CD1c-positive myeloid dendritic cell (primary cell): ENCODE measurements around the gene CCDC102A.
A peak's percentile ranks its signal among the peaks of the same experiment; 100 is the strongest.
"Not testable (repeated sequence)": the region's sequence is repeated elsewhere in the genome, so short reads cannot be mapped to it uniquely, and the experiment has no call there.

ENCODE experiments used
- DNase-seq: peaks from one replicate; pipeline ENCODE4 v3.0.0-alpha.2; 2016; ENCODE audit errors: extremely low spot score

The CCDC102A gene

DNA sequence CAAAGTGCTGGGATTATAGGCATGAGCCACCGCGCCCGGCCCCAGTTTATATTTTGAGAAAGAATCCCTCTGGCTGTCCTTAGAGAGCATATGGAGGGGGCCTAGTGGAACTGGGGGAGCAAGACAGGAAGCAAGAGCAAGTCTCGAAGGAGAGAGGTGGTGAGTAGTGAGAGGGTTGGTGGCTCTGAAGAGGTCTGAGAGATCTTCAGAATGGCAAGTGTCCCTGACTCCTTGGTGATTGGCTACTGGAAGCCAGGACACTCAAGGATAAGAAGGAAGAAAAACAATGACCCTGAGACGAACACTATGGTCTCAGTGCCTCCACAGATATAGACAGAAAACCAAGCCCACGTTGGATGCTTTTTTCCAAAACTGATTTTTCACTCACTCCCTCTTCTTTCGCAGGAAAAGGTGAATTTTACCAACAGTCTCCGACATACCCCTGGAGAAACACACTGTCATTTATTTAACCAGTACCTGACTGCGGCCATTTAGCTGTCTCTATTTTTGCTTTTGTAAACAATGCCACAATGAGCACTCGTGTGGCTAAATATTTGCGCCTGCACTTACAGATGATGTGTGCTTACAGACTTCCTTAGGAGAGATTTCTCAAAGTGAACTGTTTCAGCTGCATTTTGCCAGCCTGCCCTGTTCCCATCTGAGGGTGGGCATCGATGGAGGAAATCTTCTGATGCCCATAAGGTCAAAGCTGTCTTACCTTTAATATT lies 34.2 kb downstream of the CCDC102A start:
- no peak for DNase-seq

DNA sequence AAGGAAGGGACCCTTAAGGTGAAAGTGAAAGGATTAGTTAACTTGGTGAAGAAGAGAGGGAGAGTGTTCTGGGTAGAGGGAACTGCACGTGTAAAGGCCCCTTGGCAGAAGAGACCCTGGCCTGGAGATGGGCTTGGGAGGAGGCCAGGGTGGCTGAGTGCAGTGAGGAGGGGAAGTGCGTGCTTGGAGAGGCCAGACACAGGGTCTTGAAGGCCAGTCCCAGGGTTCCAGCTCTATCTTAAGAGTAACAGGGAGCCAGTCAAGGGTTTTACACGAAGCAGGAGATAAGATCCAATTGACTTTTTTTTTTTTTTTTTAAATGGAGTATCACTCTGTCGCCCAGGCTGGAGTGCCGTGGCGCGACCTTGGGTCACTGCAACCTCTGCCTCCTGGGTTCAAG lies 34.9 kb downstream of the CCDC102A start:
- no peak for DNase-seq

DNA sequence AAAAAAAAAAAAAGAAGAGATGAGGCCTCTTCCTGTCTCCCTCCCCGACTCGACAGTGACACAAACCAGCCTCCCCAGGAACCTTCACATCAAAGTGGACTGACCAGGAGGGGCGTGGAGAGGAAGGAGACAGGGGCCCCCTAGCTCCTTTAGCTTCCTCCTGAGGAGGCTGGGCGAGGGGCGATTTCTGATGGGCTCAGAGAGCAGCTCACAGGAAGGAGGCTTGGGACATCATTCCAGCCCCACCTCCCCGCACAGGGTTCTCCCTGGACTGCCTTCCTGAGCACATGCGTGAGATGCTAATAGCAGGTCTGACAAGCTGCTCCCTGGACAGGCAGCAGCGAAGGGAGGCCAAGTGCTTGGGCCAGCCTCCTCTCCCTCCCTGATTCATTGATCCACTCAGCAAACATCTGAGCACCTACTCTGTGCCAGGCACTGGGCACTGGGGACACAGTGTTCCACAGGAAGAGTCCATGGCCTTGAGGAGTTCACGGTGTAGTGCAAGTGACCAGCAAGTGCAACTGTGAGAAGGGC lies 35.7 kb downstream of the CCDC102A start:
- no peak for DNase-seq

DNA sequence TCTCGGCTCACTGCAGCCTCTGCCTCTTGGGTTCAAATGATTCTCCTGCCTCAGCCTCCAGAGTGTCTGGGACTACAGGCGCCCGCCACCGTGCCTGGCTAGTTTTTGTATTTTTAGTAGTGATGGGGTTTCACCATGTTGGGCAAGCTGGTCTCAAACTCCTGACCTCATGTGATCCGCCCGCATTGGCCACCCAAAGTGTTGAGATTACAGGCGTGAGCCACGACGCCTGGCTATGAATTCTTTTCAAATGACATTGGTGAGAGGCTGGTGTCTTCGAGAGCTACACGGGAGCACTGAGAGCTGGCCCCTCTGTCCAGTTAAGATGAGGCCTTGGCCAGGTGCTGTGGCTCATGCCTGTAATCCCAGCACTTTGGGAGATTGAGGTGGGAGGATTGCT lies 36.4 kb downstream of the CCDC102A start:
- DNase-seq = not testable (repeated sequence)

DNA sequence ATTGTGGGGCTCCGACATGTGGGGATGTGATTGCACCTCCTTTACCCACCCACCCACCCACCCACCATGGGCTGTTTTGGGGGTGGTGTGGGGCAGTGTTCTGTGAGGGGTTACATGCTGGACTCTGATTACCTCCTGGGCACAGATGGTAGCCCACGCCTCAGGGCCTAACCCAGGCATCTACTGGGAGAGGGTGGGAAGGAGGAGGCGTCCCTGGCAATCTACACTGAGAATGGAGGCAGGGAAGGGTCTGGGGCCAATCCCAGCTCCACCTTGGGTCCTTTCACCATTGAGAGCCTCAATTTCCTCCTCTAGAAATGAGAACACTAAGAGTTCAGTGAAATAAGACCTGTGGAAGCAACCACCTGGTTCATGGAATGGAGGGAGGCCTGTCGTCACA lies 38.3 kb downstream of the CCDC102A start:
- DNase-seq = no peak

DNA sequence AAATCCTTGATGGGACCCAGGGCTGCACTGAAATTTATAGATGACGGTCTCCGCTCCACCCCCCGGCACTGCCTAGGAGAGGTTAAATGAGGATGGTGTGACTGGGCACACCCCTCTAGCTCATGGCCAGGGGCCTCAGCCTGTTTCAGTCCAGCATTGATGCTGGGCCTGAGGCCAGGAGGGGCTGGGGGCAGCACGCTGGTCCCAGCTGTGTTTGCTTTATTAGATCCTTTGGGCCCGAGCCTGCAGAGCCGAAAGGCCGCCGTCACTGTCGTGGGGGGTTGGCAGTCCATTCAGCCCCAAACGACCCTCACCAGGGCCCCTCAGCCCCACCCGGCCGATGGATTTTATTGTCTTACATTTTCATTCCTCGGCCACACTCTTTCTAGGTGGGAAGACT lies 39.2 kb downstream of the CCDC102A start:
- no peak for DNase-seq

DNA sequence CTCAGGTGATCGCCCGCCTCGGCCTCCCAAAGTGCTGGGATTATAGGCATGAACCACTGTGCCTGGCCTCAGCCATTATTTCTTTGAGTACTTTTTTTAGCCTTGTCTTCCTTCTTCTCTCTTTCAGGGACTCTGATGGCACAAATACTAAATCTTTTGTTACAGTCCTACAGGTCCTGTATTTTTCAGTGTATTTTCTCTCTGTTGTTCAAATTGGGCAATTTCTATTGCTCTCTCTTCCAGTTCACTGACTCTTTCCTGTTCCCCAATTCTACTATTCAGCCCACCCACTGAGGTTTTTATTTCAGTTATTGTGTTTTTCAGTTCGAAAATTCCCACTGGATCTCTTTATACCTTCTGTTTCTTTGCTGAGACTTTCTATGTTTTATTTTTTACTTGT lies 42.6 kb downstream of the CCDC102A start:
- no peak for DNase-seq

DNA sequence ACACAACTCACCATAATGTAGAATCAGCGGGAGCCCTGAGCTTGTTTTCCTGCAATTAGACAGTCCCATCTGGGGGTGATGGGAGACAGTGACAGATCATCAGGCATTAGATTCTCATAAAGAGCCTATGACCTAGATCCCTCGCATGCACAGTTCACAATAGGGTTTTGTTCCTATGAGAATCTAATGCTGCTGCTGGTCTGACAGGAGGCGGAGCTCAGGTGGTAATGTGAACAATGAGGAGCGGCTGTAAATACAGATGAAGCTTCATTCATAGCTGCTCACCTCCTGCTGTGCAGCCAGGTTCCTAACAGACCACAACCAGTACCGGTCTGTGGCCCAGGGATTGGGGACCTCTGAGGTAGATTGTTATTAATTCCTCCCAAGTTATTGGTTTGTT lies 47.1 kb downstream of the CCDC102A start:
- DNase-seq = no peak

DNA sequence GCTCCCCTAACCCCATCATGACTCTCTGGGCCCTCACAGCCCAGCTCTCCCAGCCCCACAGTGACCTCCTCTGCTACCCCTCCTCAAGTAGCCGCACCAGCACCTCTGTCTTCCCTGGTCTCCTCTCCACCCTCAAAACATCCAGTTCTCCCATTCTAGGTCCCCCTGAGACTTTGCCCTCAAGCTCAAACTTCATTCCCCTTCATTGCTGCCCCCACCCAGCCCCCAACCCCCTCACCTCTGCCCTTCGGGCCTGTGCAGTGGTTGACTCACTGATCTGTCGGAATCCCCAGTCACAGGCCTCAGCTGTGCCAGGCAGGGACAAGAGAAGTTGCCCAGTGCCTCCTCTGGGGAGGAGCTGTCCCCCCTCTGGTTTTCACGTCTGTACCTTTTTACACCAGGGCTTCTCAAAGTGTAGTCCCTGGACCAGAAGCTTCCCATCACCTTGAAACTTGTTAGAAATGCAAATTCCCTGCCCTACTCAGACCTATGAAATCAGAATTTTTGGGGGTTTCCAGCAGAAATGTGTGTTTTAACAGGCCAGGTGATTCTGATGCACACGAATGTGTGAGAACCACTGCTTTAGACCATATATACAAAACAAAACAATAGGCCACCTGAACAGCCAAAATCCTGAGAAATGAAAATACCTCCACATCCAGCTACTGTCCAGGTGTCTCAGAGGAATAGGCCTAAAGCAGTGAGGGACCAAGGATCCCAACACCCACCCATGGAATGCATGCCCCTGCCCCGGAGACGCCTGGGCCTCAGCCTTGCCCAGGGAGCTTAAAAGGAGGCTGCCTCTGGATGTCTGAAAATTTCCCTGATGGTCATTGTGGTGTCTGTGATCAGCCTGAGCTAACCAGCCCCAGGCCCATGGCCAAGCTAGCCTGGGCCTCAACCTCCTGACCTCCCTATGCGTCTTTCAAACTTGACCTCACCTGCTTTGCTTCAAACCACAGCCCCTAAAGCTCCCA lies 49.2 kb downstream of the CCDC102A start:
- DNase-seq = no peak

DNA sequence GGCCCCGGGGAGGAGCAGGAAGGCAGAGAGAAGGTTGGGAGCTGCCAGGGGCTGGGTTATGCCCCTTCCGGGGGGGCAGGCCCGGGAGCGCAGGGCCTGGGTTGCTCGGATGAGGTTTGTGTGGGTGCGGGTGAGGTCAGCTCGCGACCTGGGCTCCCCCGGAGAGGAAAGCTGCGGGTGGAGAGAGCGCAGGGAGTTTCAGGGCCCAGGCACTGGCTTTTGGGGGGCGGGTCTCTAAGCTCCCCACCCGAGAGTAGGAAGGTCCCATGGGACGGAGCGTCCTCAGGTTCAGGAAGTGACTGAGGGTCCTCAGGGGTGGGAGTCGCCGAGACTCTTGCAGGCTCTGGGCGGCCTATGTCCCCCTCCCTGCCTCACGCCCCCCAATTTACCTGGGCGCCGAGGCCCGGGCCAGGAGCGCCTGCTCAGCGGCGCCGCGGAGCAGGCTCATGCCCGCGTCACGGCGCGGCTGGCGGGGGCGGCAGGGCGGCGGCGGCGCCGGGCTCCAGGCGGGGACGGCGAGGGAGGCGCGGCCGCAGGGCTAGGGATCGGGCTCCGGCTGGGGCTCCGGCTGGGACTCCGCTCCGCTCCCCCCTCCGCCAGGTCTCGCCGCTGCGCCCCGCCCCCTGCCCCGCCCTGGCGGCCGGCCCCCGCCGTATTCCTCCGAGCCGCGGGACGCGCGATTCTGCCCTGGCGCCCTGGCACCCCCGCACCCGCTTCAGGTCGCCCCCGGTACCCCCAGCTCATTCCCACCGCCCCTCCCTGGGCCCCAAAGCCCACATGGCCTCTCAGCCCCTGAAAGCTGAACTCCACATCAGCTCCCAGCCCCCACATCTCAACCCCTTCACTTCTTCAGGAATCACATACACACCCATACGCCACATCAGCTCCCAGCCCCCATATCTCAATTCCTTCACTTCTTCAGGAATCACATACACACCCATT lies 50.2 kb downstream of the CCDC102A start, which contains the start of gene DOK4:
TSS of gene DOK4 (minus strand) at position 578 of the 942 bp plus-strand sequence. CDS start 6,986 bp downstream, outside the sequence.
- peak; percentile 88 for DNase-seq

DNA sequence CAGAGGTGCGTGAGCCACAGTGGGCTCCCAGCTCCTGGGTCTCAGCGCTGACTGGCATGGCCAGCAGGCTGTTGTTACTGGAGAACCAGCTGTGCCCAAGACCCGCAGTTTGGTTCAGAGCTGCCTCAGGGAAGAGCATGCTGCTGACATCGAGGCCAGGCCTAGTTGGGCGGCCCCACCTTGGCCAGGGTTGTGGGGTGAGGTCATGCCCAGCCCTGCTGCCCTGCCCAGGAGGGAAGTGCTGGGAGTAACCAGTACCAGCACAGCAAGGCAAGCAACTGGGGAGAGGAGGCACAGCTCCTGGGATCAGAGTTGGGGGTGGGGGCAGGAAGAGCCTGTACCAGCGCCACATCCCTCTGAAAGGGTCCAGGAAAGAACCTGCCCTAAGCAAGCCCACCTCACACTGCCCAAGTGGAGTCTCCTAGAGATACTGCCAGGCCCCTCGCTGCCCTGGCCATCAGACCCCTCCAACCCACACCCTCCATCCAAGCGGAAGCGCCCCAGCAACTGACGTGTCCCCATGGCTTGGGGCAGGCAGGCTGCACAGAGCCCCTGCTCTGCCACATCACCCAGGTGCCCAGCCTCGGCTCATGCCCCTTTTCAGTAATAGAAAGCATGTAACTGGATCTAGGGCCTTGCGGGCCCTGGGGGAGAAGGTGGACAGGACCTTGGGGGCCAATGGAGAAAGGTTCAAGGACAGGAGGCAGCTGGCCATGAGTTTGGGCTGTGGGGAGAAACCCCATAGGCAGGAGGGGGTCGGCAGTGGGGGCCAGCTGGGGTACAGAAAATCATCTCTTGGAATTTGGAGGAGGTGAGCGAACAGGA lies 51.1 kb downstream of the CCDC102A start:
- no peak for DNase-seq

DNA sequence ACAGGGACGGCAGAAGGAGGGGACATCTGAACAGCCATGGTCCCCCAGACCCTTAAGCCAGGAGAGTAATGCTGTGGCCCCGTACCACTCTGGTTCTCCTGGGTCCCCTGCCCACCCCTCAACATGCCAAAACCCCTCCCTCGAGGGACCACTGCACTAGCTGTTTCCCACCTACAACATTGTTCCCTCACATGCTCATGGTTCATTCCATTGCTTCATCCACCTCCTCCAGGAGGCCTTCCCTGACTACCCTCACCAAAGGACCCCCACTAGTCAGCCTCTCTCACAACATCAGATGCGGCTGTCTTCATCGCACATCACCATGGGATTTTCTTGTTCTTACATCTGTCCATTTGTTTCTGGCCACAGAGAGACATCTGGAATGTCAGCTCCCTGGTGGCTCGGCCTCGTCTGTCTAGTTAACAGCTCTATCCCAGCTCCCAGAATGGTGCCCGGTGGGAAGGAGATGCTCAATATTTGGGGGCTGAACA lies 51.8 kb downstream of the CCDC102A start:
- DNase-seq = no peak

DNA sequence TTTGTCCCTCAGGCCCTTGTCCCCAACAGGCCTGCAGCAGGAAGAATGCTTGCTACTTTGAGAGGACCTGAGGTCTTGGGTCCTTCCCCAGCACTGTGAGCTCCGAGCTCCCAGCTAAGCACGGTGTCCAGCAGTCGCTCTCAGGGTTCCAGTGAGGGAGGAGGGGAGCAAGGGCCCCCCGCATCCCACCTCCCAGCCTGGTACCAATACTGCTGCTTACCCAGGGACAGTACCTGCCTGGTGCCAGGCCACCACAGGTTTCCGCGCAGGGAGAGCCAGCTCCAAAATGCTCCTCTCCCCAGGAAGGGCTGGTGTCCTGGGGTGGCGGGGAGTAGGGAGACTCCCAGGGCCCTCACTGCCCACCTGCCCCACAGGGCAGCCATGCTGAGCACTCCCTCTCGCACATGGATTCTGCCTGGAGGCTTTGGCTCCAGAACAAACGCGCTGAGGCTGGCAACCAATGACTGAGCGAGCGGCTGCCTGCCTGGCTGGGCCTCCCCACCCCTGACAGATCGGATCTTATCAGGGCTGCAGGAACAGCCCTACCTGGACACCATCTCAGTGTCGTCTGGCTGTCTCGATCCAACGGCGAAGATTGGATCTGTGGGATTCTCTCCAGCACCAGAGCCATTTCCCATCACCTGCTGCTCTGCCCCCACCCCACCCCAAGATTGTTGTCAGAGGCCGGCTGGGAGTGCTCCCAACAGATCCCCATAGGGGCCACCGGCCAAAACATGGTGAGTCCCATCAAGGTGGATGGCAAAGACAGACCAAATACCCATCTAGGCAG lies 52.5 kb downstream of the CCDC102A start:
- no peak for DNase-seq

DNA sequence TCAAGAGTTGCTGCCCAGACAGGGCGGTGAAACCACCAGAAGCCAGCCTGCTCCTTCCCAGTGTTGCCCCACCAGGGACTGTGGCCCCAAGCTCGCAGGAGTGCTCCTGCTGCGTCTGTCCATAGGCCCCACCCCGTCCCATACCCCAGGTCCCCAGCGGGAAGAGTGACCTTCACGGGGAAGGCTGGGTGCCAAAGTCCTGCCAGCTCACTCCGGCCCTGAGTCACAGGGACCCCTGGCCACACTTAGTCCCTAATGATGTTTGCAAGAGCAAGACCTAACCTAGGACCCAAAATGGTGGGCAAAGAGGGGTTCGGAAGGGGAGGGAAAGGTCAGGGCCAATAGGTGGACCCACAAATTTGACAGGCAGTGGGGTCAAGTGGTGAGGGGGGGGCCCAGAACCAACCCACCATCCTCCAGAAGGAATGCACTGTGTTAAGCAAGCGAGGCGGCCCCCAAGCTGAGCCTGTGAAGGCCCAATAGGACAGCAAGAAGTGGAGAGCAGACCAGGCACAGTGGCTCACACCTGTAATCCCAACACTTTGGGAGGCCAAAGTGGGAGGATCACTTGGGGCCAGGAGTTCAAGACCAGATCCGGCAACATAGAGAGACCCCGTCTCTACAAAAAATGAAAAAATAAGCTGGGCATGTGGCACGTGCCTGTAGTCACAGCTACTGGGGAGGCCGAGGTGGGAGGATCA lies 53.4 kb downstream of the CCDC102A start:
- no peak for DNase-seq

DNA sequence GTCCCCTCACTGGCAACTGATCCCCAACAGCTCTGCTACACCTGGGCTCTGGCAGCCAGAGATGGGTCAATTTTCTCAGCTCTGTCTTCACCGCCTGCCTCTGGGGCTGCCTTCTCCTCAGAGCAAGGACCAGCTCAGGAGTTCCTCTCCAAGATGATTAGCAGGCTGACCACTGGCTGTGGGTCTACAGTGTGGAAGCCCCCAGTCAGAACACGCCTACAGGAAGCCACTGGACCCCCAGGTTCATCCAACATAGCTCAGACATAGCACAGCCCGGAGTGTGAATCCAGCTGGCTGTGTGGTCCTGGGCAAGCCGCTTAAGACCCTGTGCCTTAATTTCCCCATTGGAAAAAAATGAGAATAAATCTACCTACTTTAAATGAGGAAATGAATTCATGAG lies 55.0 kb downstream of the CCDC102A start:
- DNase-seq = no peak

DNA sequence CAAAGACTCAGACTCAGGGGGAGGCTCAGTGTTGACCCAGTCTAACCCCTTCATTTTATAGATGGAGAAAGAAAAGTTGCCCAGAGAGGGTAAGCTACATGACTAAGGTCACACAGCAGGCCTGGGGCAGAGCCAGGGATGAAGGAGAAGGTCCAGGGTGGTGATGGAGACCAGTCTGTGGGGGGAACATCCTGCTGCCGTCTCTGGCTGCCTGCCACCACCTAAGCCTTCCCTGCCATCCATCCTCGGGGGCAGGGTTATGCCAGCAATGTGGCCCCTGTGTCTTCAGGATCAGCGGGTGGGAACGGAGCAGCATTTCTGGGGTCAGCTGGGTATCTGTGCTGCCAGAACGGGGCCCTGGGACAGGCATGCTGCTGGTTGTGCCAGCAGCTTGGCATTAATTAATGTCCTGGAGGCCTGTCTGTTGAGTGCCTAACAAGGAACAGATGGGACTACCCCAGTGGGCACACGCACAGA lies 55.6 kb downstream of the CCDC102A start:
- no peak for DNase-seq

DNA sequence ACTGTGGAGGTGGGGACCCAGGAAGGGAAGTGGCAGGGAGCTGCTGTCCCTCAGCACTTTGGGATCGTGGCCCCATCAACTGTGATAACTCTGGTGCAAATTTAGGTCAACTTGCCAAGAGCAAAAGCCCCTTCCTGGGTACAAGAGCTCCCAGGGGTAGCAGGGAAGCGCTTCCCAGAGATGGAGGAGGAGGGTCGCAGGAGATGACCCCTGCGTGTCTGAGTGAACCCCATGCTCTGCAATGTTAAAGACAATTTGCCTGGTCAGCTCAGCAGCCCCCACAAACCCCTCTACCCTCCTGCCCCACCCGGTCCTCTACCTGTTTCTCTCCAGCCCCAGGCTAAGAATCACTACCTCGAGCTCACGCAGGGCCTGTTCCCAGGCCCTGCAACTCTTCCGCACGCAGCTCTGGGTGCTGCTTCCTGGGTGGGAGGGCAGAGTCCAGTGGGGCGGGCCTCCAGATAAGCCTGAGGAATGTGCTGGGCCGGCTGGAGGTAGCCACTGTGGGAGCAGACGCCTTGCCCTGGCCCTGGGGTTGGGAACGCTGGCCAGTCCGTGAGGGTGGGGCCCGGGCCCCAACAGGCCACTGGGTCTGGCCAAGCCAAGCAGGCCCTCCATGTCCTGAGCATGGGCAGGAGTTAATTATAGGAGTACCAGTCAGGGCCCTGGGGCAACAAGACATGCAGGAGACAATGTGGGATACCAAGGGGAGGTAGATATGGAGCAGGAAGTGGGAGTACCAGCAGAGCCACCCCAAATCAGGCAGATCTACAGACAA lies 56.2 kb downstream of the CCDC102A start:
- no peak for DNase-seq
